ENCODE measurements around the gene SLC25A26. TPM values are rescaled to one million over a fixed set of nuclear protein-coding genes. Genes with fewer than 3 reads are reported as not detected.
"Not testable (repeated sequence)": the region's sequence is repeated elsewhere in the genome, so short reads cannot be mapped to it uniquely, and the experiment has no call there.

Gene SLC25A26
- total RNA-seq, 1 experiment from 2014 or later, result 13.2 TPM

DNA sequence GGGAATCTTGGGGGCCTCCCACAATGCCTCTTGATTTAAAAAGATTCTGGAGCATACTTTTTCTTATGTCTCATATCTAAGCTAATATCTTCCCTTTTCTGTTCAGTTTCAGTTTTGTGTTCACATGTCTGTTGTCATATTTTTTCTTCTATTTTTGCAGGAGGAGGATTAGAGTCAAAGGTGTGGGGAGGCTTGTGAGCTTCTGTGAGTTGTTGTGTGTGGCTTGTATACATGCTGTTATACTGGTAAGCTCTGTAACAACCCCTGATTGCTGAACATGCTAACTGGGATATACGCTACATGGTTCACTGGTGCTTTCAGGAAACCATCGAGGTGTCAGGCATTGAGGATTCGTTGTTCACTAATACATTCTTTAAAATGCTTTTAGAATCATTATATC is 83.5 kb downstream of the SLC25A26 start:
- TF ChIP-seq SIN3A (IDR thresholded peaks at IDR 0.05; ENCODE audit: borderline replicate concordance, insufficient read depth, low read depth, low read length) (no peak), POLR2AphosphoS5 (IDR thresholded peaks at IDR 0.05; ENCODE audit: low read depth, low read length) (no peak), TCF7L2 (IDR thresholded peaks at IDR 0.05; ENCODE audit: low read depth, low read length) (no peak)
- TF ChIP-seq, protein P1, sequence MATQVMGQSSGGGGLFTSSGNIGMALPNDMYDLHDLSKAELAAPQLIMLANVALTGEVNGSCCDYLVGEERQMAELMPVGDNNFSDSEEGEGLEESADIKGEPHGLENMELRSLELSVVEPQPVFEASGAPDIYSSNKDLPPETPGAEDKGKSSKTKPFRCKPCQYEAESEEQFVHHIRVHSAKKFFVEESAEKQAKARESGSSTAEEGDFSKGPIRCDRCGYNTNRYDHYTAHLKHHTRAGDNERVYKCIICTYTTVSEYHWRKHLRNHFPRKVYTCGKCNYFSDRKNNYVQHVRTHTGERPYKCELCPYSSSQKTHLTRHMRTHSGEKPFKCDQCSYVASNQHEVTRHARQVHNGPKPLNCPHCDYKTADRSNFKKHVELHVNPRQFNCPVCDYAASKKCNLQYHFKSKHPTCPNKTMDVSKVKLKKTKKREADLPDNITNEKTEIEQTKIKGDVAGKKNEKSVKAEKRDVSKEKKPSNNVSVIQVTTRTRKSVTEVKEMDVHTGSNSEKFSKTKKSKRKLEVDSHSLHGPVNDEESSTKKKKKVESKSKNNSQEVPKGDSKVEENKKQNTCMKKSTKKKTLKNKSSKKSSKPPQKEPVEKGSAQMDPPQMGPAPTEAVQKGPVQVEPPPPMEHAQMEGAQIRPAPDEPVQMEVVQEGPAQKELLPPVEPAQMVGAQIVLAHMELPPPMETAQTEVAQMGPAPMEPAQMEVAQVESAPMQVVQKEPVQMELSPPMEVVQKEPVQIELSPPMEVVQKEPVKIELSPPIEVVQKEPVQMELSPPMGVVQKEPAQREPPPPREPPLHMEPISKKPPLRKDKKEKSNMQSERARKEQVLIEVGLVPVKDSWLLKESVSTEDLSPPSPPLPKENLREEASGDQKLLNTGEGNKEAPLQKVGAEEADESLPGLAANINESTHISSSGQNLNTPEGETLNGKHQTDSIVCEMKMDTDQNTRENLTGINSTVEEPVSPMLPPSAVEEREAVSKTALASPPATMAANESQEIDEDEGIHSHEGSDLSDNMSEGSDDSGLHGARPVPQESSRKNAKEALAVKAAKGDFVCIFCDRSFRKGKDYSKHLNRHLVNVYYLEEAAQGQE (IDR thresholded peaks at IDR 0.05; ENCODE audit: insufficient read depth in 1 of 2, low read depth in 2 of 2, low read length in 1 of 2), result no peak
- TF ChIP-seq, protein P2, sequence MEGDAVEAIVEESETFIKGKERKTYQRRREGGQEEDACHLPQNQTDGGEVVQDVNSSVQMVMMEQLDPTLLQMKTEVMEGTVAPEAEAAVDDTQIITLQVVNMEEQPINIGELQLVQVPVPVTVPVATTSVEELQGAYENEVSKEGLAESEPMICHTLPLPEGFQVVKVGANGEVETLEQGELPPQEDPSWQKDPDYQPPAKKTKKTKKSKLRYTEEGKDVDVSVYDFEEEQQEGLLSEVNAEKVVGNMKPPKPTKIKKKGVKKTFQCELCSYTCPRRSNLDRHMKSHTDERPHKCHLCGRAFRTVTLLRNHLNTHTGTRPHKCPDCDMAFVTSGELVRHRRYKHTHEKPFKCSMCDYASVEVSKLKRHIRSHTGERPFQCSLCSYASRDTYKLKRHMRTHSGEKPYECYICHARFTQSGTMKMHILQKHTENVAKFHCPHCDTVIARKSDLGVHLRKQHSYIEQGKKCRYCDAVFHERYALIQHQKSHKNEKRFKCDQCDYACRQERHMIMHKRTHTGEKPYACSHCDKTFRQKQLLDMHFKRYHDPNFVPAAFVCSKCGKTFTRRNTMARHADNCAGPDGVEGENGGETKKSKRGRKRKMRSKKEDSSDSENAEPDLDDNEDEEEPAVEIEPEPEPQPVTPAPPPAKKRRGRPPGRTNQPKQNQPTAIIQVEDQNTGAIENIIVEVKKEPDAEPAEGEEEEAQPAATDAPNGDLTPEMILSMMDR (IDR thresholded peaks at IDR 0.05), result no peak
- intact Hi-C loops (cut with micrococcal nuclease; ENCODE audit: unreplicated experiment), result no loop called here
- no peaks in the 10 kb centered on the region for H3K27me3 ChIP-seq (ENCODE audit: control insufficient read depth, insufficient read depth, low read length)
- H3K36me3 ChIP-seq (ENCODE audit: control insufficient read depth, insufficient read depth, low read length), result no peaks in the 10 kb centered on the region
- H3K27ac ChIP-seq (ENCODE audit: low read length), result no peak overlapping the region
- no peaks in the 10 kb centered on the region for H3K4me1 ChIP-seq (ENCODE audit: control insufficient read depth, insufficient read depth, low read length)
- no TSS peak for BruUV-seq (replicated peaks)
- H3K4me3 ChIP-seq (ENCODE audit: low read depth in 2 of 2, low read length in 2 of 2), result no peak overlapping the region
- in situ Hi-C loops (cut with HindIII; ENCODE audit: low pct_unique_long_range_greater_than_20kb, low sequenced_read_pairs), result no loop called here
- ChIA-PET POLR2A (no interaction called here), CTCF (no interaction called here)
- DNase-seq (ENCODE audit: low read depth, low spot score), result no peak
- ATAC-seq, result no peak
- H3K9me3 ChIP-seq (ENCODE audit: control insufficient read depth, insufficient read depth, low read depth, low read length), result no peaks in the 10 kb centered on the region

DNA sequence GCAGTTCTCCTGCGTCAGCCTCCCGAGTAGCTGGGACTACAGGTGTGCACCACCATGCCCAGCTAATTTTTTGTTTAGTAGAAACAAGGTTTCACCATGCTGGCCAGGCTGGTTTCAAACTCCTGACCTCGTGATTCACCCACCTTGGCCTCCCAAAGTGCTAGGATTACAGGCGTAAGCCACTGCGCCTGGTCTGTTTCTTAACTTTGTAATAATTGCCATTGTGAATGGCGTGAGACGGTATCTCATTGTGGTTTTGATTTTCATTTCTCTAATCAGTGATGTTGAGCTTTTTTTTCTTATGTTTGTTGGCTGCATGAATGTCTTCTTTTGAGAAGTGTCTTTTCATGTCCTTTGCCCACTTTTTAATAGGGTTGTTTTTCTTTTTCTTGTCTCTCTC is 85.3 kb downstream of the SLC25A26 start:
- DNase-seq (ENCODE audit: low read depth, low spot score); intact Hi-C loops (cut with micrococcal nuclease; ENCODE audit: unreplicated experiment); CTCF ChIA-PET; H3K27me3 ChIP-seq (ENCODE audit: control insufficient read depth, insufficient read depth, low read length); in situ Hi-C loops (cut with HindIII; ENCODE audit: low pct_unique_long_range_greater_than_20kb, low sequenced_read_pairs); H3K36me3 ChIP-seq (ENCODE audit: control insufficient read depth, insufficient read depth, low read length); ATAC-seq; H3K4me1 ChIP-seq (ENCODE audit: control insufficient read depth, insufficient read depth, low read length); H3K4me3 ChIP-seq (ENCODE audit: low read depth in 2 of 2, low read length in 2 of 2); POLR2A ChIA-PET; H3K27ac ChIP-seq (ENCODE audit: low read length); H3K9me3 ChIP-seq (ENCODE audit: control insufficient read depth, insufficient read depth, low read depth, low read length); BruUV-seq (replicated peaks): not testable (repeated sequence)

DNA sequence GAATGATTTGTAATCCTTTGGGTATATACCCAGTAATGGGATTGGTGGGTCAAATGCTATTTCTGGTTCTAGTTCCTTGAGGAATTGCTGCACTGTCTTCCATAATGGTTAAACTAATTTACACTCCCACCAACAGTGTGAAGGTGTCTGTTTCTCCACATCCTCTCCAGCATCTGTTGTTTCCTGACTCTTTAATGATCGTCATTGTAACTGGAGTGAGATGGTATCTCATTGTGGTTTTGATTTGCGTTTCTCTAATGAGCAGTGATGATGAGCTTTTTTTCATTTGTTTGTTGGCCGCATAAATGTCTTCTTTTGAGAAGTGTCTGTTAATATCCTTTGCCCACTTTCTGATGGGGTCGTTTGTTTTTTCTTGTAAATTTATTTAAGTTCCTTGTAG is 86.2 kb downstream of the SLC25A26 start:
- H3K4me1 ChIP-seq (ENCODE audit: control insufficient read depth, insufficient read depth, low read length); H3K27me3 ChIP-seq (ENCODE audit: control insufficient read depth, insufficient read depth, low read length); intact Hi-C loops (cut with micrococcal nuclease; ENCODE audit: unreplicated experiment); BruUV-seq (replicated peaks); H3K27ac ChIP-seq (ENCODE audit: low read length); H3K9me3 ChIP-seq (ENCODE audit: control insufficient read depth, insufficient read depth, low read depth, low read length); ATAC-seq; H3K4me3 ChIP-seq (ENCODE audit: low read depth in 2 of 2, low read length in 2 of 2); POLR2A ChIA-PET; CTCF ChIA-PET; H3K36me3 ChIP-seq (ENCODE audit: control insufficient read depth, insufficient read depth, low read length); in situ Hi-C loops (cut with HindIII; ENCODE audit: low pct_unique_long_range_greater_than_20kb, low sequenced_read_pairs); DNase-seq (ENCODE audit: low read depth, low spot score): not testable (repeated sequence)
